Measurements from ENCODE around the gene ERC2.

ERC2 gene

DNA sequence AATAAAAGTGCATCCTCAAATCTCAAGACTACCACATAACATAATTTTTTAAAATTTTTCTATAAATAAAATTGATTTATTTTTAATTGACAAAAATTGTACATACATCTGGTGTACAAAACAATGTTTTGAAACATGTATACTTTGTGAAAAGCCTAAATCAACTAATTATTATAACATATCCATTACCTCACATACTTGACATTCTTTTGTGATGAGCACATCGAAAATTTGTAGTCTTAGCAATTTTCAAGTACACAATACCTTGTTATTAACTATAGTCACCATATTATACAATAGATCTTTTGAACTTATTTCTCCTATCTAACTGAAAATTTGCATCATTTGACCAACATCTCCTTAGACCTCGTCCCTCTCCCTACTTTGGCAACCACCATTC is 973.3 kb downstream of the ERC2 start:
- H3K4me1 Mint-ChIP-seq (ENCODE audit: low read depth in 2 of 2) = no peaks in the 10 kb centered on the region
- H3K27me3 Mint-ChIP-seq = peaks cover 6 to 7% of the 10 kb centered on the region in 2 donors
- no peak overlapping the region for H3K27ac Mint-ChIP-seq
- DNase-seq = no peak
- no peaks in the 10 kb centered on the region for H3K36me3 Mint-ChIP-seq (ENCODE audit: insufficient read depth)
- ATAC-seq (replicated peaks) = no peak
- H3K4me3 Mint-ChIP-seq = no peak overlapping the region
- H3K9me3 Mint-ChIP-seq = no peaks in the 10 kb centered on the region

DNA sequence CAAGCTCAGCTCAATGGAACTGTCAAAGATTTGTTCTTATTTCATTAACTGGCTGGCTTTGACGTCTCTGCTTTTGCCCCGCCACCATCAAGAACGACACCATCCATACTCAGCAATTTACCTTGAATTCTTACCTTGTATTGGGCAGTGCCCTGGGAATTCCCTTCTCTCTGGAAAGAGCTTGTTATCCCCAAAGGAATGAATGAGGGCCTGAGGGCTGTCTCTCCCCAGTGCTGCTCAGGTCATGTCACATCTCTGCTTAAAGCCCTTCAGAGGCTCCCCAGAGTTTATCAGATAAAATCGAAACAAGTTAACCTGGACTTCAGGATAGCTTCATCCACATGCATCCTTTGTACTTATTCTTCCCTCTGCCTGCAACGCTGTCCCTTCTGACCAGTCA is 975.3 kb downstream of the ERC2 start:
- Mint-ChIP-seq H3K36me3 (ENCODE audit: insufficient read depth) (no peaks in the 10 kb centered on the region), H3K9me3 (no peaks in the 10 kb centered on the region), H3K27me3 (peaks cover 22 to 27% of the 10 kb centered on the region in 2 donors), H3K27ac (no peak overlapping the region), H3K4me3 (no peak overlapping the region), H3K4me1 (ENCODE audit: low read depth in 2 of 2) (peaks cover 0 to 3% of the 10 kb centered on the region in 2 donors)
- ATAC-seq (replicated peaks) = no peak
- DNase-seq = no peak

DNA sequence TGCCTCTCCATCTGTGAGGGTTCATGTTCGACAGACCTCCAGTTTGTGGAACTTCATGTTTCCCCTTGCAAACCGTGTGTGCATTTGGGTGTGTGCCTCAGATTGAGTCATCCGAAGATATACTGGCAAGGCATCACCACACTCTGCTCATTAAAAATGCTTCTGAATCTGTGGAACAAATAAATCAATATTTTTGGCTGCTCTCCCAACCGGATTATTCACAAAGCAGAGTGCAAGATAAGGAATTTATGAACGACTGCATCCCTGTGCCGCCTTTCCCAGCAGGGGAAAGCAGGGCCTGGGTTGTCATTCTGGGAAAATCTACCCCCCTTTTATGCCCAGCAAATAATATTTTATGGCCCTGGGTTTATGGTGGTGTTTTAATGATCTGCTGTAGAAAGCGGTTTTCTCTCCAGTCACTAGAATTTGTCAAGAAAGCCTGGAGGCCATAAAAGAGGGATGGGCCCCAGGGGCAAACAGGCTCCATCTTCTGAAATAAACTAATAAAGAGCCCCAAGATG is 976.9 kb downstream of the ERC2 start:
- H3K36me3 Mint-ChIP-seq (ENCODE audit: insufficient read depth) = no peaks in the 10 kb centered on the region
- H3K27ac Mint-ChIP-seq = no peak overlapping the region
- H3K4me3 Mint-ChIP-seq = no peak overlapping the region
- H3K27me3 Mint-ChIP-seq = peaks cover 28 to 43% of the 10 kb centered on the region in 2 donors
- DNase-seq (no peak), ATAC-seq (replicated peaks) (no peak)
- peaks cover 0 to 6% of the 10 kb centered on the region in 2 donors for H3K4me1 Mint-ChIP-seq (ENCODE audit: low read depth in 2 of 2)
- H3K9me3 Mint-ChIP-seq = no peaks in the 10 kb centered on the region

DNA sequence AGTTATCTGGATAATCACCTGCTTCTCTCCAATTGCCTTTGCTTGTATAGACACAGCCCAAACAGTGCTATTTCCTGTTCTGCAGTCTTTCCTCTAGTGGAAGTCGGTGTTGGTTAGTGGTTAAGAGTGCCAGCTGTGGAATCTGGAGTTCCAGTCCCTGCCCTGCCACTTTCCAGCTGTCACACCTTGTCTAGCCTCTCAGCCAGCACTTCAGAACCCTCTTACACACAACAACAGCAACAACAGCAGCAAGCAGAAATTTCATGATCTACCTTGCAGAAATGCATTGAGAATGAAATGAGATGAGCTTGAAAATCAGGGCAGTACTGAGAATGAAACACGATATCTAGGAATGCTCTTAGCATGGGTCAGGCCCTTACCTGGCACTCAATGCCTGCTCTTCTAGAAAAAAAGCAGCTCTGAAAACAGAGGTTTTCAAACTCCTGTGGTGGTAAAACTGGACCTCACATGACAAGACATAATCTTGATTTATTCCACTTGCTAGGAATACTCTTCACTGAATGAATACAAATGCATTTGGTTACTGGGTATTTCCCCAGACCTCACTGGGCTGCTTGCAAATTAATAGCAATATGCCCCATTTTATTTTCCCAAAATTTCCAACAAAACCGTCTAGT is 977.9 kb downstream of the ERC2 start:
- DNase-seq (no peak), ATAC-seq (replicated peaks) (no peak)
- H3K36me3 Mint-ChIP-seq (ENCODE audit: insufficient read depth) = no peaks in the 10 kb centered on the region
- no peak overlapping the region for H3K27ac Mint-ChIP-seq
- H3K4me3 Mint-ChIP-seq = no peak overlapping the region
- H3K4me1 Mint-ChIP-seq (ENCODE audit: low read depth in 2 of 2) = peaks cover 0 to 8% of the 10 kb centered on the region in 2 donors
- peaks cover 36 to 53% of the 10 kb centered on the region in 2 donors for H3K27me3 Mint-ChIP-seq
- no peaks in the 10 kb centered on the region for H3K9me3 Mint-ChIP-seq

DNA sequence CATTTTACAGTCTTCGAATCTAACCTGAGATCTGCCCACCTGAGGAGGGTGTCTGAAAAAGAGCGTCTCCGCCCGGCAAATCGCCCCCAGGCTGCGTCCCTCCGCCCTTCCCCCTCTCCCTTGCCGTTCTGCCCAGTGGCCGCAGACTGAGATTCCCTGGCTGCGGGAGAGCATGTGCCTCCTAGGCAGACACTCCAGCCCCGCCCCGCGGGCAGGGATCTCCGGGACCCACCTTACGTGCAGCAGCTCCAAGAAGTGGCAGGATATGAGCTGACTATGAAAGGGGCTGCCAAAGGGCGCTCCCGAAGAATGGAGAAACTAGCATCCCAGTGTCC is 978.5 kb downstream of the ERC2 start:
- Mint-ChIP-seq H3K9me3 (no peaks in the 10 kb centered on the region), H3K27me3 (peaks cover 42 to 59% of the 10 kb centered on the region in 2 donors), H3K4me1 (ENCODE audit: low read depth in 2 of 2) (peaks cover 0 to 8% of the 10 kb centered on the region in 2 donors), H3K4me3 (no peak overlapping the region), H3K27ac (no peak overlapping the region), H3K36me3 (ENCODE audit: insufficient read depth) (no peaks in the 10 kb centered on the region)
- no peak for ATAC-seq (replicated peaks)
- no peak for DNase-seq

DNA sequence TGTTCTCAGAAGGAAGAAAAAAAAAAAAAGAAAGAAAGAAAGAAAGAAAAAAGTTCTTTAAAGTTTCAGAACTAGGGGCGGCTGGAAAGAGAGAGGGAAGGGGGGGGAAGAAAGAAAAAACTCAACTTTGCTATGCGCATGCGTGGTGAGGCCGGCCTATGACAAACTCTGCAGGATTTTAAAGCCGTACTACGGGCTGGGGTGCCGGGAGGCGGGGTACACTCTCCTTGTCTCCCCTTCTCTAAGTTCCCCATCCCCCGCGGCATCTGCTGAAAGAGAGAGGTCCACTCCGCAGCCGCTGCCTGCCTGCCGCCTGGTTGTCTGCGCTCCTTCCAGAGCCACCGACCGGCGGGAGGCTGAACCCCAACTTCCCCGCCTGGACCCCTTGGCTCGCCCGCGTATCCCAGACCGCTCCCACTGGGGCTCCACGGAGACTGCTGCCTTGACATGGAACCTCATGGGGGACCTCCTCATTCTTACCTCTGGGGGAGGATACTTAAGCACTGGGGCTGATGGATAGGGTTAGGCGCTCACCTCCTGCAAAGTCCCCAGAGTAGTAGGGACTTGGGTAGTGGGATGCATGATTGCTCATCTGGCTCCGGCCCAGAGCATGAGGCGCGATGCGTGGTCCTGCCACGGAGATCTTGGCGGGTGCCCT is 979.7 kb downstream of the ERC2 start:
- no peaks in the 10 kb centered on the region for H3K36me3 Mint-ChIP-seq (ENCODE audit: insufficient read depth)

DNA sequence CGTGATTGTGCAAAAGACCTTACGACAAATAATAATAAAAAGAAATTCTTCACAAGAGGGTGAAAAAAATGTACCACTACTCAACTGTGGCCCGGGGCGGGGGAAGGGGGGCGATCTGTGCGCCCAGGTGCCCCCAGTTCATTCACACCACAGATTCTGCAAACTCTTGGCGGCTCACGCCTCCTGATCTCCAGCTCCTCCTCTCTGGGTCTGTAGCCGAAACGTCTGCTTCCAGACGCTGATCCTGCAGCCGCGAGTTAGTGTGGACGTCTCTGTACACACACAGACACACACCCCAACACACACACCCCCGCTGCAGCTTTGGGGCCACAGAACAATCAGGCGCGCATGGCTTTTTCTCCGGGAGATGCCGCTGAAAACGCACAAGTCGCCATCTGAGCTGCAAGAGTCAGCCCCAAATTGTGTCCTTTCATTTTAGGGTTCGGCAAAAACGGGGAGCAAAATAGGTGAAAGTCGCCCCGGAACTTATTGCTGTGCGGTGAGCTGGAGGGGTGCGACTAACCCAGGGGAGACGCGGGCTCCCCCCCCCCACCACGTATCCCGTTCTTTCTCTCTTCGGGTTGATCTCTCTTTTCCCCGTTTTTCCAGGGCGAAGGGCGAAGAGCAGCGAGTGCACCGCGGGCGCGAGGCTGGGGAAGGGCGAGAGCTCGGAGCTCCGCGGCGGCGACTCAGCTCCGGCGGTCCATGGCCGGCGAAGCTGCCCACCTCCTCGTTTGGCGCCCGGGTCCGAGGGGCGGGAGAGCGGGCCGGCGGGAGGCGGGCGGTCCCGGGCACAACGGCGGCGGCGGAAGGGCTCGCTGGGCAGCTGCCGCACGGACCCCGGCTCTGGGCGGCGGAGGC is 980.7 kb downstream of the ERC2 start:
- DNase-seq (no peak), ATAC-seq (replicated peaks) (no peak)
- Mint-ChIP-seq H3K27me3 (peaks cover 63 to 81% of the 10 kb centered on the region in 2 donors), H3K36me3 (ENCODE audit: insufficient read depth) (no peaks in the 10 kb centered on the region), H3K27ac (no peak overlapping the region), H3K4me1 (ENCODE audit: low read depth in 2 of 2) (peaks cover 0 to 8% of the 10 kb centered on the region in 2 donors), H3K9me3 (peaks cover 0 to 1% of the 10 kb centered on the region in 2 donors), H3K4me3 (no peak overlapping the region)

More for the DNA sequence above, 979.7 kb downstream of the ERC2 start:
- peaks cover 0 to 8% of the 10 kb centered on the region in 2 donors for H3K4me1 Mint-ChIP-seq (ENCODE audit: low read depth in 2 of 2)
- peak overlapping the region in 1 of 2 donors; percentile 11 for H3K4me3 Mint-ChIP-seq
- H3K9me3 Mint-ChIP-seq = no peaks in the 10 kb centered on the region
- H3K27me3 Mint-ChIP-seq = peaks cover 54 to 72% of the 10 kb centered on the region in 2 donors
- DNase-seq (no peak), ATAC-seq (replicated peaks) (no peak)
- no peak overlapping the region for H3K27ac Mint-ChIP-seq

DNA sequence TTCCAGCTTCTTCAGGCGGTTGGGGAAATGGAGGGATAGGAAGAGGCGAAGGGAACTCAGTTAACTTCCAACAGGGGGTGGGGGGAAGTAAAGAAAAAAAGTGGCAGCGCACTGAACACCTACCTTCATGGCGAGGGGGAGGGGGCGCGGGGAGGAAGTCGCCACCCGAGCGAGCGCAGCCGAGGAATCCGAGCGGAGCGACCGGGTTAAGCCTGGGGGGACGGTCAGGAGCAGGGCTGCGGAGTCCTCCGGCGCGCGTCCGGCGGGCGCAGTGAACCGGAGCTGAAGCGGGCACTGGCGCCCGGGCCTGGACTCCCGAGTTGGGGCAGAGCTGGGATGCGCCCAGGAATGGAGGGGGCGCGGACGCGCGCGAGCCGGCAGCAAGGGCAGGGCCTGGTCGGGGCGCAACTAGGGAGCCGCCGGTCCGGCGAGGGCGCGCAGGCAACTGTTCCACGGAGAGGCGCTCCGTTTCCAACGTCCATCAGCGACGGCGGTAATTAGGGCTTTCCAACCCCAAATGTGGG is 981.3 kb downstream of the ERC2 start, which contains the start of gene WNT5A:
TSS of gene WNT5A (minus strand) at position 450 of the 524 bp plus-strand sequence. CDS start at position 129, 321 bp downstream.
- no peak within 1 kb of the TSS for H3K27ac Mint-ChIP-seq

DNA sequence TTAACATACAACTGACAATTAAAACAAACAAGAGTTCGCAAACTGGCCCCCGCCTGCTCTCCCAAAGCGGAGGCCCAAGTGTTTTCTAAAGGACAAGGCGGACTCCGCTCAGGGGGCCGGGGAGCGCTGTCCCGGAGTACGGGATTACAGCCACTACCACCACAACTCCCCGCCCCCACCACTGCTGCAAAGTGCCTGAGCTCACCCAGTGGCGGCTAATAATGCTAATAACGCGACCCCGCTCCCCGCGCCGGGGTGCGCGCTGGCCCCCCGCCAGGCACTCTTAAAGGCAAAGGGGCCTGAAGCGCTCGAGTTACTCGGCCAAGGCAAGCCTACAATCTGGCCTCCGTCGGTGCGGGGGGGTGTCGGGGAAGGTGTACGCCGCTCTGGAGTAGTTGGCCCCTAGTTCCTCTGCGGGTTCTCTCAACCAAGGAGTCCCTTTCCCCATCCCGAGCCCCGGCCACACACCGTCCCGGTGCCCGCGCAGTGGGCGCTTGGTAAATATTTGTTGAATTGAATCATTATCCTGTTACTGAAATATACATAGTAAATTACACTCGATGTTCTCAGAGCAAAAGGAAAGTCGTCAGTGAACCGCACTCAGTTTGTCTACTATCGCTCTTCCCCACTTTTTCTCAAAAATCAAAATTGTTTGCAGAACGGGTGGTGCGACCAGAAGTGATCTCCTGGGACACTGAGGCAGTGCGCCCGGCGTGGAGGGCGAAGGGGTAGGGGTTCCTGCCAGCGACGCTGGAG is 982.0 kb downstream of the ERC2 start:
- Mint-ChIP-seq H3K27ac (no peak overlapping the region), H3K9me3 (peaks cover 0 to 1% of the 10 kb centered on the region in 2 donors), H3K27me3 (peaks cover 66 to 94% of the 10 kb centered on the region in 2 donors), H3K4me3 (peak overlapping the region in 1 of 2 donors; percentile 28), H3K4me1 (ENCODE audit: low read depth in 2 of 2) (peaks cover 0 to 8% of the 10 kb centered on the region in 2 donors), H3K36me3 (ENCODE audit: insufficient read depth) (no peaks in the 10 kb centered on the region)
- DNase-seq (no peak), ATAC-seq (replicated peaks) (no peak)

More for the DNA sequence above, 981.3 kb downstream of the ERC2 start, which contains the start of gene WNT5A:
- peaks cover 0 to 1% of the 10 kb centered on the region in 2 donors for H3K9me3 Mint-ChIP-seq
- peak within 1 kb of the TSS in 1 of 2 donors; percentile 28 for H3K4me3 Mint-ChIP-seq
- no peak for DNase-seq
- H3K4me1 Mint-ChIP-seq (ENCODE audit: low read depth in 2 of 2) = peaks cover 0 to 8% of the 10 kb centered on the region in 2 donors
- peaks cover 63 to 88% of the 10 kb centered on the region in 2 donors for H3K27me3 Mint-ChIP-seq
- ATAC-seq (replicated peaks) = no peak
- H3K36me3 Mint-ChIP-seq (ENCODE audit: insufficient read depth) = no peaks in the 10 kb centered on the region

DNA sequence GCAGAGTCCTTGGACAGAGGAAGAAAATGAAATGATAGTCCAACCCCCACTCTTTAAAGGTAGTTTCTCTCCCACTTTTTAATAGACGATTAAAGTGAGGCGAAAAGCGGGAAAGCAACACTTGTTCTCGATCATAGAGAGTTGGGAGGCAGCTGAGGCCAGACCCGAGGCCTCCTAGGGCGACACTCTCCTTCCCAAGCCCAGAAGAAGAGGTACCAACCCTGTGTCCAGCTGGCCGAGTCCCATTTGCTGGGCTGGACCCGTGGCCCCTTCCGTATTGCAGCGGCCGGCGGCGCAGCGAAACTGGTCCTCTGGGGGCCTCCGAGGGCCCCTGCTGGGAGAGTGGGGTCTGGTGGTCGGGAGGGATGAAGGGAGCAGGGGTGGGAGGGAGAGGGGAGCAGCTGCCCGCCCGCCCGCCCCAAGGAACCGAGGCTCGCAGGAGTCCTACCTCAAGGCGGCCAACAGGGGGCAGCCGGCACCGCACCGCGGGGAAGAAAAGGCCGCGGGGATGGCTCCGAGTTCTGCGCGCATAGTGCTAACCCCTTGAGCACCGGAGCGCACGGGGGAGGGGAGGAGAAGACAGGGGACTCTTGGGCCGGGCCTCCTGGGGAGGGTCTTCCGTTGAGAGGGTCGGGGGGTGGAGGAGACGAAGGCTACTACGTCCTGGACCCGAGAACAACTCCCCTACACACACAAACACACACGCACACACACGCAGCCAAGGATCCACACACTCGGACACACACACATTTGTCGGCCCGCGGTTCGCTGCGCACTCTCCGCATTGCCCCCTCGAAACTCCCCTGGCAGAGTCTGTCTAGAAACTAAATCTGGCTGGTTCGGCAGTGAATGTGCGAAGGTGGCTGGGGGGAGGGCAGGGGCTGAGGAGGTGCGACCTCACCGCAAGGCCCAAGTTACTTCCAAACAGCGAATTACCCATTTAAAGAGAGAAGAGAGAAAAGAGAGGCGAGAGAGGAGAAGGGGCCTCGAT is 983.2 kb downstream of the ERC2 start:
- Mint-ChIP-seq H3K4me3 (no peak overlapping the region), H3K27ac (no peak overlapping the region), H3K27me3 (peaks cover 70 to 100% of the 10 kb centered on the region in 2 donors), H3K9me3 (peaks cover 0 to 1% of the 10 kb centered on the region in 2 donors), H3K36me3 (ENCODE audit: insufficient read depth) (no peaks in the 10 kb centered on the region), H3K4me1 (ENCODE audit: low read depth in 2 of 2) (peaks cover 0 to 8% of the 10 kb centered on the region in 2 donors)
- no peak for DNase-seq
- no peak for ATAC-seq (replicated peaks)

DNA sequence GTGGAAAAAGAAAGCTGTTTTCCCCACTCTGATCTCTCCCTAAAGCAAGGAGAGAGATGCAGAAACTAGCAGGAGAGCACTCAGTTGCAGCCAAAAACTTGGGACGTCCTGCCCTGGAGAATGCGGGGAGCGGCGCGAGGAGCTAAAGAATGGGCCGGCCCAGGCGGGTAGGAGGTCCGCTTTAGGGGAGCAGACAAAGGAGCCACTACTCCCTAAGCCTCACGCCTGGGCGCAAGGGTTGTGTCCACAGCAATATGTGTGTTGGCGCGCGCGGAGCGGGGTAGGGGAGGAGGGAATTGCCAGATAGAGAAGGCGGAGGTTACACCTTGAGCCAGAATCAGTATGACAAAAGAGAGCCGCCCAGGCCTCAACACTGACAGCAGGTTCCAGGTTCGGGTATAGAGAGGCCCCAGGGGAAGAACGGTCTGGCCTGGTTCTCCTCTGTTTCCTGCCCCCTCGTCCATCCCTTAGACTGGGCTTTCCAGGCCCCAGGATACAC is 984.0 kb downstream of the ERC2 start:
- DNase-seq = no peak
- Mint-ChIP-seq H3K27ac (no peak overlapping the region), H3K4me3 (no peak overlapping the region), H3K27me3 (peaks cover 61 to 100% of the 10 kb centered on the region in 2 donors), H3K36me3 (ENCODE audit: insufficient read depth) (no peaks in the 10 kb centered on the region), H3K9me3 (peaks cover 0 to 1% of the 10 kb centered on the region in 2 donors), H3K4me1 (ENCODE audit: low read depth in 2 of 2) (peaks cover 0 to 5% of the 10 kb centered on the region in 2 donors)
- ATAC-seq (replicated peaks) = no peak
